Esophagus muscularis mucosa (tissue), 4 donors: ENCODE data around the gene TESK1. TPM values are rescaled to one million over a fixed set of nuclear protein-coding genes. Genes with fewer than 3 reads are reported as not detected.

Source experiments
- DNase-seq: peaks from one replicate; pipeline ENCODE4 v3.0.0-alpha.2; 2017; ENCODE audit errors: extremely low spot score
- H3K27ac ChIP-seq, 4 donors: fragments of 200-600 bp; sonication (generic); replicated peaks in 1 of 4; 1 replicate in 3 of 4; 2 replicates in 1 of 4; pipeline ENCODE4 v1.5.1; 2016 to 2019; ENCODE audit warnings: mild to moderate bottlenecking in 1 of 4
- H3K27me3 ChIP-seq, 4 donors: fragments of 200-600 bp; sonication (generic); one replicate each; pipeline versions ENCODE4 v1.5.1 to v1.6.0; 2016 to 2019
- H3K36me3 ChIP-seq, 4 donors: fragments of 200-600 bp; sonication (generic); one replicate each; pipeline ENCODE4 v1.5.1; 2016 to 2019
- H3K4me1 ChIP-seq, 4 donors: fragments of 200-600 bp; sonication (generic); one replicate each; pipeline ENCODE4 v1.5.1; 2016 to 2019
- H3K4me3 ChIP-seq, 4 donors: fragments of 200-600 bp; sonication (generic); 1 replicate in 2 of 4; 2 replicates in 2 of 4; pipeline ENCODE4 v1.5.1; 2016 to 2019; ENCODE audit warnings: mild to moderate bottlenecking in 4 of 4, moderate library complexity in 1 of 4
- H3K9me3 ChIP-seq, 4 donors: fragments of 200-600 bp; sonication (generic); 1 replicate in 3 of 4; 2 replicates in 1 of 4; pipeline ENCODE4 v1.5.1; 2016 to 2019
- CTCF ChIP-seq, 3 experiments: fragments of 200-600 bp in 2 of 3; fragments of 450-650 bp in 1 of 3; sonication (generic) in 2 of 3; IDR thresholded peaks; one replicate each; pipeline ENCODE4 v1.5.1; 2017 to 2019; ENCODE audit warnings: antibody characterized with exemption in 3 of 3, mild to moderate bottlenecking in 2 of 3, moderate library complexity in 1 of 3
- EP300 ChIP-seq: sonication (generic); formaldehyde crosslinking; IDR thresholded peaks from one replicate; pipeline ENCODE4 v1.6.1; 2017; ENCODE audit warnings: antibody characterized with exemption
- POLR2A ChIP-seq: fragments of 450-650 bp; IDR thresholded peaks from one replicate; pipeline ENCODE4 v1.6.1; 2017; ENCODE audit warnings: antibody characterized with exemption, moderate library complexity, mild to moderate bottlenecking, low read depth
- POLR2AphosphoS5 ChIP-seq, 2 donors: sonication (generic); formaldehyde crosslinking; IDR thresholded peaks; one replicate each; pipeline ENCODE4 v1.6.1; 2017; ENCODE audit warnings: antibody characterized with exemption in 2 of 2
- WGBS: methylation state at CpG from one replicate; pipeline ENCODE4 v1.1.5; 2018; 5-methylcytosine and 5-hydroxymethylcytosine counted together
- intact Hi-C: fragments of 100-400 bp; cut with DNase I; formaldehyde crosslinking; loops from one replicate; pipeline ENCODE4 v1.15.1; 2023
- small RNA-seq, 3 donors: library from RNA; depleted of rRNA; stranded (forward); fragments of <200 nt; gene quantifications; one replicate each; pipeline ENCODE3, GENCODE V24; 2016
- total RNA-seq, 4 donors: library from RNA; depleted of rRNA; stranded (reverse); fragments of >200 nt; gene quantifications; one replicate each; pipeline versions ENCODE4 v1.1.0 to v1.2.1, GENCODE V29; 2016

TESK1 gene
- total RNA-seq, 4 donors from 2014 or later: 48.2 to 80.6 (median 63.4) TPM

- H3K36me3 ChIP-seq: peaks cover 0 to 20% (median 9%) of the 10 kb centered on the region in 4 donors
- peak overlapping the region; percentile 95 to 99 (median 98) for H3K27ac ChIP-seq
- peak overlapping the region; percentile 68 to 97 (median 82) for H3K4me3 ChIP-seq
- H3K27me3 ChIP-seq: no peaks in the 10 kb centered on the region
- intact Hi-C loops: loop anchor here (2.0 kb wide), 2 partner anchors 31 to 69 kb away; no protein-coding TSS in a partner anchor
- DNase-seq: no peak
- peak; percentile 93 for TF ChIP-seq EP300
- no peak for TF ChIP-seq POLR2A
- peak in 1 of 2 donors; percentile 89 for TF ChIP-seq POLR2AphosphoS5 (IDR thresholded peaks at IDR 0.05)
- TF ChIP-seq CTCF (IDR thresholded peaks at IDR 0.05): no peak
- 47% methylated on average over 3 of the region's 3 CpGs for WGBS
- peaks cover 44 to 71% (median 68%) of the 10 kb centered on the region in 4 donors for H3K4me1 ChIP-seq
- H3K9me3 ChIP-seq: no peaks in the 10 kb centered on the region
Measured at GRCh38 chr9:35659340-35659739, 54.3 kb downstream of the TESK1 start.

Small RNA genes within 50 kb of the gene (small RNA-seq; reads per million reads assigned to genes)
- gene MIR4667 (0 reads per million in 3 donors), gene RMRP (0 reads per million in 3 donors), gene RPS29P17 (0 reads per million in 3 donors)

Other genes starting within 250 kb of the TESK1 start
- 10 to 100 TPM; 48.0 to 91.2 (median 73.8) TPM for gene RUSC2, start 115.2 kb upstream of the TESK1 start, total RNA-seq
- 1 to 10 TPM in 2 of 4 donors, not detected in 2; 1.4 to 2.2 TPM for gene CD72, start 13.2 kb downstream of the TESK1 start, total RNA-seq
- under 1 TPM in 3 of 4 donors, not detected in 1; 0.40 to 0.83 (median 0.83) TPM for gene SIT1, start 45.7 kb downstream of the TESK1 start, total RNA-seq
- gene RMRP, start 52.8 kb downstream of the TESK1 start, total RNA-seq: 1,000 to 10,000 TPM; 1,899 to 6,162 (median 2,510) TPM
- 100 to 1,000 TPM in 2 of 4 donors, 10 to 100 TPM in 2; 68.4 to 117 (median 104) TPM for gene CCDC107, start 53.0 kb downstream of the TESK1 start, total RNA-seq
- 1 to 10 TPM; 1.3 to 3.3 (median 1.7) TPM for gene ARHGEF39, start 59.9 kb downstream of the TESK1 start, total RNA-seq
- gene CA9, start 68.7 kb downstream of the TESK1 start, total RNA-seq: 1 to 10 TPM in 1 of 4 donors, not detected in 3; 2.2 TPM
- gene TPM2, start 84.7 kb downstream of the TESK1 start, total RNA-seq: over 10,000 TPM in 3 of 4 donors, 1,000 to 10,000 TPM in 1; 8,856 to 14,576 (median 12,022) TPM
- gene TLN1, start 126.9 kb downstream of the TESK1 start, total RNA-seq: 1,000 to 10,000 TPM in 3 of 4 donors, 100 to 1,000 TPM in 1; 934 to 1,435 (median 1,196) TPM
- gene CREB3, start 127.4 kb downstream of the TESK1 start, total RNA-seq: 10 to 100 TPM; 65.6 to 97.3 (median 85.4) TPM
- gene GBA2, start 144.0 kb downstream of the TESK1 start, total RNA-seq: 10 to 100 TPM; 44.0 to 67.8 (median 55.5) TPM
- gene RGP1, start 144.0 kb downstream of the TESK1 start, total RNA-seq: 10 to 100 TPM; 22.0 to 31.8 (median 26.8) TPM
- gene MSMP, start 149.0 kb downstream of the TESK1 start, total RNA-seq: 1 to 10 TPM in 1 of 4 donors, not detected in 3; 1.3 TPM
- gene NPR2, start 186.3 kb downstream of the TESK1 start, total RNA-seq: 10 to 100 TPM; 22.0 to 35.9 (median 29.7) TPM
- 1 to 10 TPM in 1 of 4 donors, under 1 TPM in 3; 0.65 to 2.0 (median 0.83) TPM for gene SPAG8, start 207.0 kb downstream of the TESK1 start, total RNA-seq
- 10 to 100 TPM; 23.4 to 32.4 (median 27.5) TPM for gene HINT2, start 209.8 kb downstream of the TESK1 start, total RNA-seq
- gene FAM221B, start 223.5 kb downstream of the TESK1 start, total RNA-seq: not detected
- 10 to 100 TPM in 3 of 4 donors, 1 to 10 TPM in 1; 10.0 to 27.0 (median 20.3) TPM for gene TMEM8B, start 224.0 kb downstream of the TESK1 start, total RNA-seq